HT1080 (cell line): Measurements from ENCODE around the gene FAH. TPM values are rescaled to one million over a fixed set of nuclear protein-coding genes. Genes with fewer than 3 reads are reported as not detected.

Source experiments
- DNase-seq: peaks from one replicate; pipeline ENCODE4 v3.0.0-alpha.2; 2015; ENCODE audit warnings: low read depth
- total RNA-seq: library from RNA; depleted of rRNA; stranded (reverse); fragments of >200 nt; shearing (Covaris generic); gene quantifications from 2 replicates; pipeline ENCODE4 v1.2.3, GENCODE V29; 2014

The FAH gene
- total RNA-seq, 1 experiment from 2014 or later = 71.9 TPM

DNA sequence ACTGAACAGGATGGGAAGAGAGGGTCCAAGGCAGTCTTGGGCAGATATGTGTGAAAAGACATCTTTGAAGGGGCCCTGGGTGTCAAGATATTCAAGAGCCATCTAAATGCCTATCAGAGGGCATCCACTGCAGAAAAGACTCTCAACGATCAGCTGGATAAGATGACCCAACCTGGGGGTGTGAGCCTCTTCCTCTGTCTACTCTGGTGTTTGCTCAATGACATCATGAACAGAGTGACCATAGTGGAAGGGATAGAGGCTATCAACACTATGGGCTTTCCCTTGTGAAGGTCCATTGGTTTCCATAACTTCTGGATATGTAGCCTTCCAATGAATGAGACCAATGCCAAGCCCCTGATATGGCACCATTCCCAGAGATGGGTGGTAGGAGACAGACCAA, 42.1 kb downstream of the FAH start:
- no peak for DNase-seq

DNA sequence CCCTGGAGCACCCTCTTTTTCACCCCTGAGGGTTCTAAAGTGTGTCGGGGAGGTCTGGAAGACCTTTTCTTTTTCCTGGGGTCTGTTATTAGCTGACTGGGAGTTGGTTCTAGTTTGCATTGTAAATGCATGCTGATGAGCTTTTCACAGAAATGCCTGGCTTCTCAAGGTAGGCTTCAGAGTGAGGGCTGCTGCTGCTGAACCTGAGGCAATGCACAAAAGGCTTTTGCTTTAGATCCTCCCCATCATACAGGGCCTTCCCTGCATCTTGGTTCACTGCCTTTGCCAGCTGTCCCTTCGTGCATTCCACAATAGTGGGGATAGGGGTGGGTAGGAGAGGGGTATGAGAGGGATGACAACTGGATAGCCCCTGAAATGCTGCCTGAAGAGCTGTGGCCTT, 46.6 kb downstream of the FAH start:
- DNase-seq = no peak

DNA sequence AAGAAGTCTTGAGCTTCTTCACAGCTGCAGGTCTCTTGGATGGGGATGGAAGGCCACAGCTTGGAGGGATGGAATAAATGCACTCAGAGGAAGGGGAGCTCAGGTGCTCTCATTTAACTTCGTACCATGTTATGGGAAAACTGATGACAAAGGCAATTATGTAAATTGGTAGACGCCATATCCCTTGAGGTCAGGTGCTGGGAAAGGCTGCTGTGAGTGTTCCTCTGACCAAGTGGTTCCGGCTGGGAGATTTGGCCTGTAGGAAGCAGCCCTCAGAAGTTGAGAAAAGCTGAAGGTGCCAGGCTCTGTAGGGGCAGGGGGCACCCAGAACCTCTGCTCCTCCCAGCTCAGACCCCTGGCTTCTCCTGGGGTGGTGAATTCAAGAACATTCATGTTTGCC, 47.1 kb downstream of the FAH start:
- DNase-seq = no peak

DNA sequence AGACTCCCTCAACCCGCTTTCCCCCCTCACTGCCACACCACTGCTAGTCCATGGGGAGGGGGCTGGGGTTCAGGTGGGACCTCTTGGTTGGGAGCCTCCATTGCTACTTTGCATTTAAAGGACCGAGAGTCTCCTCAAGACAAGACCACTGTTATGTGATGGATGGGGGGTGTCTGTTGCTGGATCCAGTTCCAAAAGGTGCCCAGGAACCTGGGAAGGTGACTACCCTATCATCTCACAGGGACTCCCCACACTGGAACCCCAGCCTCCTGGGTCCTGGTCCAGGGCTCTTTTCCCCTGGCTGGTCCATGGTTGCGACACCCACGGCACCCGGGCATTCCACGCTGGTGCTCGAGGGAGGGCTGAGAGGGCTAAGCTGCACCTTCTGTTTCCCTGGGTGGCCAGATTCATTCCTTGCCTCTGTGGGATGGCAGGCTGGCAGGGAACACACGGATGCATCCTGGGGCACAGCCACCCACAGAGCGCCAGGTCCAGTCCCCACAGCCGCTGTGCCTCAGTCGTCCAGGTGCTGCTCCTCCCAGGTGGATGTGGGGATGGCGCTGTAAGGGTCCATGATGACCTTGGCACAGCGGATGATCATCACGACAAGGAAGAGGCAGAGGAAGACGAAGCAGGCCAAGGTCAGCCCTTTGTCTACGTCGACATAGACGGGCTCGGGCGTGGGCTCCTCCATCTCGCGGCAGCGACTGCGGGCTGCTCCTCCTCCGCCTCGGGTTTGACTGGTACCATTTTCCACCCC, 48.6 kb downstream of the FAH start:
- no peak for DNase-seq

DNA sequence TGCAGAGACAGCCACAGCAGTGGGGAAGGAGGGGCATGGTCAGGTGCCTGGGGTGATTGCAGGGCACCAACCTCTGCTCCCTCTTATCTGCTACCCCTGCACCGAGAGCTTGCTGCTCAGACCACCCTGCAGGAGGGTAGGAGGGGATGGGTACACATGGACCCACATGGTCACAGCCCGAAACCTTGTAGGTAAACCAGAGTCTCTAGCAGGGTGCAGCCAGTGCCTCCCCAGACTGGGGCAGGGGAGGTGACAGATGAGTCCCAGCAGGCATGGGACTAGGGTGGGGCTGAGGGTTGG, 49.2 kb downstream of the FAH start:
- DNase-seq = no peak

DNA sequence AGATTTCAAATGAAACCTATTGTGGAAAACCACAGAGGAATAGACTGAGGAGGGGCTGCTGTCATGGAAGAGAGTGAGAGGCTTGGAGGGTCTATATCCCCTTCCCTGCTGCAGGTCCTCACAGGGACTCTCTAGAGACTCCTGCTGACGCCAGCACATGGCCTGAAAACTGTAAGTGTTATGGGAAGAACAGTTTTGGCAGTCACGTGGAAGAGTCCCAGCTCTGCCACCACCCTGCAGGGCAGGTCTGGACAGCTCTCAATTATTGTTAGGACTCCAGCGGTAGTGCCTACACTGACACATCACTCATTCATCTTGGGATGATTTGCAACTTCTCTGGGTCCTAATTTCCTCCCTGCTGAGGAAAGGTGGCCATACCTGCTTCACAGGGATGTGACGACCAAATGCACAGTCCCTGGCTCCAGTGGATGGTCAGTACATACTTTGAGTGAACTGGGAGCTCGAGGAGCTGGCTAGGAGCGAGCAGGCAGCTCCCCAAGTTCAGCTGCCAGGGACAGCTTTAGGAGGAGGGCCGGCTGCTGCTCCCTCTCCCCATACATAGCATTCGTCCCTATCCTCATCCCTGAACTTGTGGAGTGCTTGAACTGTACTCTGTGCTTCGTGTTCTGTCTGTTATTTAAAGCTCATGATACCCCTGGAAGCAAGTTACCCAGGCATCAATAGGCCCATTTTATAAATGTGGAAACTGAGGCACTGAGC, 50.0 kb downstream of the FAH start:
- DNase-seq = peak; percentile 19

DNA sequence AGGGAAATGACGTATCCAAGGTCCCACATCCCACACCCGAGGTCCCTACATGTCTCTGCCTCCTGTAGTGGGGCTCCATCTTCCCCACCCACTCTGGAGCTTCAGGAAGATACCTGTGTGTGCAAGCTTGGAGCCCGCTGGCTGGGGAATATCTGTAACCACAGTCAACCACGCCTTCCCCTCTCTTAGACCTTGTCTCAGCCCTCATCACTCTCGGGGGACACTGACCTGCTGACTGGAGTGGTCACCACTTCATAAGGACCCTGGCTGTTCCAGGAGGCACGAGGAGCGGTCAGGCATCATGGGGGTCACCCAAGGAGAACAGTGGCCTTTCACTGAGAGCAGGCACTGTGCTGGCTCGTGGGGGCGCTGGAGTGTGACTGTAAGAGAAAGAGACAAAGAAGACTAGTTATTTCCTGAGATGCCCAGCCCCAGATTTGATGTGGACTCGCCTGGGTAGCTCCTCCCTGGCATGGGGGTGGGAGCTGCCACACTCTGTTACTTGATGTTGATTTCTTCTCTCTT, 50.6 kb downstream of the FAH start:
- DNase-seq = no peak

DNA sequence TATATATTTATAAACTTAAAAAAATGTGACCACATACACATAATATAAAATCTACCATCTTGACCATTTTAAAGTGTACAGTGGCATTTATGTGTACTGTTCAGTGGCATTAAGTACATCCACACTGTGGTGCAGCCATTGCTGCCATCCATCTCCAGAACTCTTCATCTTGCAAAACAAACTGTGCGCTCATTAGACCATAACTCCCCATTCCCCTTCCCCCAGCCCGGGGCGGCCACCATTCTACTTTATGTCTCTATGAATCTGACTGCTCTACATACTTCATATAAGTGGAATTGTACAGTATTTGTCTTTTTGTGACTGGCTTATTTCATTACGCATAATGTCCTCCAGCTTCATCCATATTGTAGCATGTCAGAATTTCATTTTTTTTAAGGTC, 51.4 kb downstream of the FAH start:
- no peak for DNase-seq

DNA sequence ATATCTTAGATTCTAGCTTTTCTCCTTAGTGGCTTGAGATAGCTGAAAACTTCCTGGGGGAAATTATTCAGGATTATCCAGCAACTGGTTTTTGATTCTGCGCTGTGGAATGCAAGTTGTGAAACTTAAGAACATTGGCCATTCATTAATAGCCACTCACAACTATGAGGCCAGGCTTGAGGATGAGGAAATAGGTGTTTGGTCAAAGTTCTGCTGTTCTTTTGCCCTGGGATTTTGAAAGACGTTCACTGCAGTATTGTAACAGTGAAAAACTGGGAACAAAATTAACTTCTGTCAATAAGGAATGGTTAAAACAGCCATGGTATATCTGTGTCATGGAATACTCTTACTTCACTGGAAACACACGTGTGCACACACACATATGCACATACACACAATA, 55.1 kb downstream of the FAH start:
- DNase-seq = no peak

DNA sequence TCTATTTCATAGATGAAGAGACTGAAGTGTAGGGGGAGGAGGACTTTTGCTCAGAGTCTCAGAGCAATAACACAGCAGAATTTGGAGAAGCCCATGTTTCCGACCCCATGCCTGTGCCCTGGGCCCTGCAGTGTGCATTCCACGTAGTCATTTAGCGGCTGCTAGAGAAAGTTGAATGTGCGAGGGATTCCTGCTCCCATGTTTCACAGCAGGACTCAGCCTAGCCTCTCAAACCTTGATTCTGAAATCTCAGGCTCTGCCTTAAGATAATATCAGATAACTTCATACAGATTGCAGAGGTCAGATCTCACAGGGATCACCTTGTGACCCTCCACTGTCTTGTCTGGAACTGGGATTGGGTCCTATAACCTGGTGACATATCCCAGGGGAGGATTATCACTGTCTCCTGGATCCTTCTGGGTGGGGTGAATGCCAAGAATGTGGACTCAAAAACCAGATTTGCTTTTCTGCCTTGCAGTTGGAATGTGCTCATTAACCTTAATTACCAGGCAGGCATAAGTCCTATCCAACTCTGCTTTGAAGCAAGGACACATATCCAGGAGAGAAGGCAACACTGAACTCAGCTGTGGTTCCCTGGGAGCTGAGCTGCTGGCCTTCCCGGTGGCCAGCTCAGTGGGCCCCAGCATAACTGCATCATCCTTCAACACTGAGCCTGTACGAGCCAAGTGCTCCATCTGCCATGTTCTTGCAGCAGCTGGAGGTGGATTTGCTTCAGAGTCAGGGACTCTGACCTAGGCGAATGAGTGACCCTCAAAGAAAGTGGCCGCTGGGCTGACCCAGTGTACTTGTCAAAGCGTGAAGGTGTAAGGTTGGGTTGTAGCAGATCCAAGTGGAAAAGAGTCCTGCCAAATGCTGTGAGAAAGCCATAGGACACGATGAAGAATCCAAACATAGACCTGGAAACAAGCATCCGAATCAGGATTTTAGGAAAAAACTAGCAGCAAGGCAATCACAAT, 56.2 kb downstream of the FAH start:
- DNase-seq = no peak

DNA sequence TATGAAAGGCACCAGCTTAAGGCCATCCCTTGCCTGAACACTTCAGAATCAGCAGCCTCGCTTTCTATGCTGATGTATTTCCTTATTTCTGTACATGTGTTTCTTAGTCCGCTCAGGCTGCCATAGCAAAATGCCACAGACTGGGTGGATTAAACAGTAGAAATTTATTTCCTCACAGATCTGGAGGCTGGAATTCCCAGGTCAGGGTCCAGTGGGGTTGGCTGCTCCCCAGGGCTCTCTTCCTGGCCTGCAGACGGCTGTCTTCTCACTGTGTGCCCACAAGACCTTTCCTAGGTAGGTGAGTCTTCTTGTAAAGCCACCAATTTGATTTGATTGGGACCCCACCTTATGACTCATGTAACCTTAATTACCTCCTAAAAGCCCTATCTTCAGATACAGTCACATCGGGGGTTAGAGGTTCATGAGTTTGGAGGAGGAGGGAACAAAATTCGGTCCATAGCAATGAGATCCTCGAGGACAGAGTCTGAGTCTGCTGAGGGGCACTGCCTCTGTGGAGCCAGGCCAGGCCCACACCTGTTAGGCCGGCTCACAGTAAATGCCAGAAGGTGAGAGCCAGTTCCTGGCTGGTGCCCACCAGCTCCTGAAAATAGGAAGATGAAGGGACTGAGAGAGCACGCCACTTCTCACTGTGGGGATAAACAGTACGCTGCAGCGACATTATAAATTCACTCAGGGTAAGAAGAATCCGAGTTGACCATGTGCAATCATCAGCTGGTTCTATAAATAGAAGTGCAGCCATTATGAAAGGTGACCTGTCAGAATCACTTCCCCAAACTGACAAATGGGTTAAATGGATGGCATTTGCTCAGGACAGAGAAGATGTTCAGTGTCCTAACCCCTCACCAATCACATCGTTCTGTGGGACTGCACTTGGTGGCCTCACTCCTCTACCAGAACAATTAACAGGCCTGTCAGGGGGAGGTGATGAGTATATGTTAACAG, 58.1 kb downstream of the FAH start:
- no peak for DNase-seq

DNA sequence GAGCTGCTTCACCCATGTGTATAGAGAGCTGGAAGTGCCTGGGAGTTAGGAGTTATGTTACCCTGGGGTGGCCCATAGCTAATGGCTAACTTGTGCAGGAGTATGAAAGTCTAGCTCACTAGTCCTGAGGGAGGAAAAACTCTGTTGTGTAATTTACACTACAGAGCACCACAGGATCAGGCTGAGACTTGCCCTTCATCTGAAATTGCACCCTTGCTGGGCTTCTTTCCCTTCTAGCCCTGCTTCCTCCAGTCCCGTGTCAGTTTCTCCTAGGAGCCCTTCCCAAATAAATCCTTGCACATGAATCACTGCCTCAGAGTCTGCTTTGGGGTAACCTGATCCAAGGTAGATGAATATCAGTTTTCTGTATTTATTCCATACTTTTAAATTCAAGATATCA, 59.2 kb downstream of the FAH start:
- DNase-seq = no peak

DNA sequence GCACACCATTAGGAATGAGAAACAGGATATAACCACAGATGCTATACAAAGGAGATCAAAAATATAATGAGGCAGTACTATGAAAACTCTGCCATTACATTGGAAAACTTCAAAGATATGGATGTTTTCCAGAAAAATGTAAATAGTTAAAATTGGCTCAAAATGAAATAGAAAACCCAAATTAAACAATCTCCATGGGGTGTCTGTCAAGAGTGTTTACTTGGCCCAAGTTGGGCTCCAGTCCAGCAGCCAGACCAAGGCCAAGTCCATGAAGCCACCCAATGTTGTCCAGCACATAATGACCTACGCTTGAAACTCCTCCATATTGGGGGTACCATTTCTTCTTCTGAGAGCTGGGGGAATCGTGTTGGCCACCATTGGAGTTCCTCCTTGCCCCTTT, 62.1 kb downstream of the FAH start:
- no peak for DNase-seq

DNA sequence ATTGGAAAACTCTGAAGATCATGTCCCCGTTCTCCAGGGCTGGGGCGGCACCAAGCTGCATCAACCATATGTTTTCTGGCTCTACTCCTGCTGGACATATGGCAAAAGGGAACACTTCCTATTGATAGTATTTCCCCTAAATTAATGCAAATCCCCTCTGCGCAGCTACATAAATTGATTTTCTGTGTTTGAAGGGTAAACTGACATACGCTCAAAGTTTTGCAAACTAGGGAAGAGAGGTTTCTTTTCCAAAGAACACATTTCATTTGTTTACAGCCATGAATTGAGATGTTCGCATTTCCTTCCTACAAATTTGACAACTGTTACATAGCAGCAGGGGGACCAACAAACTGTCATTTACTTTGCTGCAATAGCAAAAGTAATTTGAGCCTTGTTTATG, 63.3 kb downstream of the FAH start:
- no peak for DNase-seq

DNA sequence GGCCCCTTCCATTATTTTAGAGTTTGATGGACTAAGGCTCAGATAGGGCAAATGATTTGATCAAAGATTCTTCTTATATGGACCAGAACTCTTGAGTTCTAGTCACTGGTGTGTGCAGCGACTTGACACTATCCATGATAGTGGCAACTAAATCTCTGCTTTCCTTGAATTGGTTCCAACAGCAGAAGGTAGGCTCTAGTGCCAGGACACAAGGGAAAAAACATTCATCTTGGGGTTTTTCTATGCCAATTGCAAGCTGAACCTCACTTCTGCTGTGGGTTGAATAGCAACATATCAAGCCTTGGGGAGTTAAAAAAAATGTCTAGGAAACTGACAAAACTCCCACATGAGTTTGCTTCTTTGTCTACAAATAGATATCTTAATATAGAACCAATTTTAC, 64.1 kb downstream of the FAH start:
- DNase-seq = no peak

DNA sequence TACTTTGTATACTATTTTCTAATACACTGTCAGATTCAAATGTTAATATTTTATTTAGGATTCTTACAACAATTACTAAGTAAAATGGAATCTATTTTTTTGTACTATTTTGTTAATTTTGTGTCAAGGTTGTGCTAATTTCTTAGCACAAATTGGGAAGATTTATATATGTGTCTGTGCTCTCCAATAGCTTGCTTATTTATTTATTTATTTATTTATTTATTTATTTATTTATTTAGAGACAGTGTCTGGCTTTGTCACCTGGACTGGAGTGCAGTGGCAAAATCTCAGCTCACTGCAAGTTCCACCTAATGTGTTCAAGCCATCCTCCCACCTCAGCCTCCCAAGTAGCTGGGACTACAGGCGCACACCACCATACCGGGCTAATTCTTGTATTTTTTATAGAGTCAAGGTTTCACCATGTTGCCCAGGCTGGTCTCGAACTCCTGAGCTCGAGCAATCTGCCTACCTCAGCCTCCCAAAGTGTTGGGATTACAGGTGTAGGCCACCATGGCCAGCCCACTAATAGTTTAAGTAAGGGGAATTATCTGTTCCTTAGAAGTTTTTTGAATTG, 64.6 kb downstream of the FAH start:
- DNase-seq = no peak

DNA sequence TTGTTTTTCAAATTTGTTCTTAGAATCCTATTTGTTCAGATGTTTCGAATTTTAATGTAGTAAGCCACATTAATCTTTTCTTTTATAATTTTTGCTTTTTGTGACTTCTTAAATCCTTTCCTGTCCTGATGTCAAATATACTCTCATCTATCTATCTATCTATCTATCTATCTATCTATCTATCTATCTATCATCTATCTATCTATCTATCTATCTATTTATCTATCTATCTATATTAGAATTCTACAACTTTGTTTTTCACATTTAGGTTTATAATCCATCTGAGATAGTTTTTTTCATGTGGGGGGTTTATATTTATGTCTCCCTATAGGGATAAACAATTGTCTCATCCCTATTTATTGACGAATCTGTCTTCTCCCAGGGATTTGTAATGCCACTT, 67.2 kb downstream of the FAH start:
- no peak for DNase-seq

DNA sequence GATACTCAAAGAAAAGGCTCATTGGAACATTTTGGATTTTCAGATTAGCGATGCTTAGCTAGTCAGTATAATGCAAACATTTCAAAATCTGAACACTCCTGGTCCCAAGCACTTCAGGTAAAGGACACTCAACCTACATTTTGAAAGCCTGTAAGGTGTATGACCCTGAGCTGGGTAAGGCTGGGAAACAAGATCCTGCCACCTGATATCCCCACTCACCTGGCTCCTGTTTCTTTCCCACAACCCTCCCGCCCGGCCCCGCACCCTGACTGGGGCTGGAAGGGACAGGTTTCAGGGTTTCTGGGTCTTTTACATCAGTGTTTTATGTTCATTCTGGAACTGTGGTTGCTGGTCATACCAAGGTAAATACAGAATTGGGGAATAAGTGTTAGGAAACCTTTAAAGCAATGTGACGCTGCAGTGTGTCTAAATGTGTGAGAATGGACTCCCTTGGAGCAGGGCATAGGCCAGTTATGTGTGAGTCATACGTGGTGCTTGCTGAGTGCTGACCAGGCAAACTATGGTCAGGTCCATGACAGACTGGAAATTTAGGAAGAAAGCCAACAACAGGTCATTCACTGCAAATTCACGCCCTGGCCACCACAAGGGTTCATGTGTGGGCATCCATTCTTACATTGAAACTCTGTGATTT, 76.3 kb downstream of the FAH start:
- peak; percentile 47 for DNase-seq

DNA sequence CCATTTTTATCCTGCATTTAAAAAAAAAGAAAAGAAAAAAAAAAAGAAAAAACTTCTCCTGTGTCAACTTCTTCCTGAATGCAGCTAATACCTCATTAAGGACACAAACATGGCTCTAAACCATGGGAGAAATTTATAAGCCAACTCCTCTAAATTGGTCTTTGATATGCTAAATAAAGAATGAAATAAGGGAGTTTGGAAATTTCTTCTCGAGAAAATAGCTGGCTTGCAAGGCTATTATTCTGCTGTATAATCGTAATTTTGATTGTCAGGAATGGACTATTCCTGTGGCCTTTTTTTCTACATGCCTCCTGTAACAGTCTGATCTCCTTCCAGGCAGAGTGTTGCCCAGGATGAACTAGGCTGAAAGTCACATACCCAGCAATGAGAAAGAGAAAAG, 78.6 kb downstream of the FAH start:
- DNase-seq = no peak

DNA sequence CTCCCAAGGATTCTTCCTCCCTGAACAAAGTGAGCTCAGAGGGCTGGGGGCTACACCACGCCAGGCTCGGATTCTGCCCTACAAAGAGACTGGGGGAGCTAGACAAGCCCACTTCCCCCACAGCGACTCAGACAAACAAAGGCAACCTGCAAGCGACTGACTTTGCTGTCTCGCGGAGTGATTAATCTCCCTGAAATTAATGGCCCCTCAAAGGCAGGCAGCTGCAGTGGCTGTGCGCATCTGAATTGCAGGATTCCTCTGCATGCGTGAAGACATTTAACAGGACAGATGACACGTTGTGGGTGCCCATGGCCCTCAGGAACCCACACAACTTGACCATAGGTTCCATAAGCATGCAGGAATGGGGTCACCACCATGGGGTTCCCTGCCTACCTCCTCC, 80.8 kb downstream of the FAH start:
- DNase-seq = no peak
